ENCODE data around the gene CAMKK1.

The CAMKK1 gene

DNA sequence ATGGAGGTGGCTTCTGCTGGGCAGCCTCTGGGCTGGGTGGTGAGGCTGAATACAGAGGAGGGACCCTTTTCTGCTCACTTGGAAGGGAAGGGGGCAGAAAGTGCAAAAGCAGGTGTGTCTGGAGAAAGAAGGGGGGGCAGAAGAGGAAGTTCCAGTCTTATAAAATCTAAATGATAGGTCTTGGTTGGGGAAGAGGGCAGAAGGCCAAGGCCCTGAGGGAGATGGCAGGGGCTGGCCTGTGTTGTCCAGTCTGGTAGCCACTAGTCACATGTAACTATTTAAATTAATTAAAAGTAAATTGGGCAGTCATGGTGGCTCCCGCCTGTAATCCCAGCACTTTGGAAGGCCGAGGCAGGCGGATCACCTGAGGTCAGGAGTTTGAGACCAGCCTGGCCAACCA lies 2.5 kb upstream of the CAMKK1 start:
- no peak for DNase-seq

GRCh38 chr17:3894911-3895343 lies 2.1 kb upstream of the CAMKK1 start:
- peak; percentile 56 for DNase-seq

DNA sequence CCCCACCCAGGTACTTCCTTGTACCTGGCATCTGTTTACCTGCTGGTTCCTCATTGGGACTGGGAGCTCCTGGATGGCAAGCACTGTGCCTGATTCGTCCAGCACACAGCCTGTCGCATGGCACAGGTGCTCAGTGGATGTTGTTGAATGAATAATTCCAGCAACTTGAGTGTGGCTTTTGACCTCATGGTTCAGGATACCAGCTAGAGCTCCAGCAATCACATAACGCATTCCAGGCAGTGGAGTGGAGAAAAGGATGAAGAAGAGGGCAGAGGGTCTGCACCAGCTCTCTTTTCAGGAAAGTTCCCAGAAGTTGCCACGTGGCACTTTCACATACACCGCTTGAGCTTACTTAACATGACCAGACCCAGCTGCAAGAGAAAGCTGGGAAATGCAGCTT lies 1.3 kb upstream of the CAMKK1 start:
- no peak for DNase-seq

DNA sequence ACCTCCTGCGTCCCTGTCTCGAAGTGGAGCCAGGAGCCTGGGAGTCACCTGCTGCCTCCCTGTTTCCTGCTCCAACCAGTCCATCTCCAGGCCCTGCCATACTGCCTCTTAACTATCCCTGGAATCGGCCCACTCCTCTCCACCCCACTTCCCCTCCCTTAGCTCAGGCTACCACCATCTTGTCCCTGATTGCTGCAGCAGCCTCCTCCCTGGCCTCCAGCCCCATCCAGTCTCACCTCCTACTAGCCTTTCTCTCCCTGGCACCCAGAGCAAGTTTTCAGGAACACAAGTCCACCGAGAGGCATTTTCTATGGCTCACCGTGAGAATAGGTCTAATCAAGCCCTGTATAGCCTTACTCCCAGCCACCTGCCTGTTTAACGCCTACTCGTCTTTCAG lies 865 bp upstream of the CAMKK1 start:
- no peak for DNase-seq

DNA sequence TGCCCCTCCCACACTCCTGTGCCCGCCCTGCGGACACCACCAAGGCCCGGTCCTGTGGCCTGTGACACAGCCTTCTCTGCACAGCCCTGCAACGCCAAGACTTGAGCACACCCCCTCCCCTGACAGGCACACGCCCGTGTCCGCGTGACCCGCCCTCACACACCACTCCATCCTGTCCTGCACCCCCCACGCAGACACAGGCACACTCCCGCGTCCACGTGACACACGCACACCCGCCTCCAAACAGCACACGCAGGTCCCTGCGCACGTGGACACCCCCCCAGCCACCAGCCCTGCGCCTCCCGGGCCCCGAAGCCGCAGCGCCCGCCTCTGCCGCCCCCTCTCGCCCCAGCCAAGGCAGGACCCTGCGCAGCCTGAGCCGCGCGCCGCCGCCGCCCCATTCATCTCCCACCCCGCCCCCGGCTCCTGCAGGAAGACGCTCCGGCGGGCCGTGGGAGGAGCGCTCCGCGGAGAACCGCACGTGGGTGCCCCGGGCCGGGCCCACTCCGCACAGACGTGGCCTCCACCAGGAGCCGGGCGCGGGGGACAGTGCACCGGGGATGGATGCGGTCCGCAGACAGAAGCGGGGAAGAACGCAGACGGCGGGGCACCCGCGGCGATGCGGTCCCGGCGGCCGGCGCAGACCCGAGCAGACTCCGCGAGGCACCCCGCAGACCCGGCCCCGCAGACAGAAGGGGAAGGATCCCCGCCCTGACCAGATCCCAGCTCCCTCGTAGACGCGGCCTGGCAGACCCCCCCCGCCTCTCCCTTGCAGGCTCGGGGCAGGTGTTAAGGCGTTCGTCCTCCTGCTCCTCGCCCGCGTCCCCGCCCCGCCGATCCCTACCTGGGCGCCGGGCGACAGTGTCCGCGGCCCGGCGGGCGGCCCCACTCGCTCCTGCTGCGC lies 506 bp downstream of the CAMKK1 start:
- peak; percentile 67 for DNase-seq

- DNase-seq = peak; percentile 40
Observed at GRCh38 chr17:3891626-3892094, 1.2 kb downstream of the CAMKK1 start.

- no peak for DNase-seq
Observed at GRCh38 chr17:3890878-3891219, 2.0 kb downstream of the CAMKK1 start.

DNA sequence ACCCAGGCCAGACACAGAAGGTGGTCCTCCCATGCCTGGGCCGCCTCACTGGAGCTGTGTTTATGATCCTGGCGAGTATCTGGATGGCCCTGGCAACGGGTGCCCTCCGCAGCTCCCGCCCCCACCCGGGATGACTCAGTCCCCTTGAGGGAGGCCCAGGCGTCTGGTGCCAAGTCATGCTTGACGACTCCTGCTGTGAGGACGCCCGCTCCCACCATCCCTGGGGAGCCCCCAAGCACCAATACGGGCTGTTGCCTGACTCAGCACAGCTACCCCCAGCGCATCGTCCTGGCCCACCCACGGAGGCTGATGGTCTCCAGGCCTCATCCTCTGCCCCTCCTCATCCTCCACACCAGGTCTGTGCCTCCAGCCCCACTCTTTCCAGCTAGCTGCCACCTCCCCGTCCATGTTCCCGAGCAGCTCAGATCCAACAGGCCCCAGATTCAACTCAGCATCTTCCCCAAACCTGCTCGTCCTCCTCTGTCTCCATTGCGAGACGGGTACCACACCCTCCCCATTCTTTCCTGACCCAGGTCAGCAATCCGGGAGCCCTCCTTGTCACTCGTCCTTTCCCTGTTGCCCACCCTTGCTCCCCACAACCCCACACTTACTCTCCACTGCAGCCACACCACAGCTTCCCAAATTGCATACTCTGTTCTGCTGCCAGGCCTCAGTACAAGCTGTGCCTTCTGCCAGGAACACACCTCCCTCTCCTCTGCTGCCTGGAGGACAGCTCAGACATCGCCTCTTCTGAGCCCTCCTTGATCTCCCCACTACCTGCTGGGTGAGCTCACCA lies 2.6 kb downstream of the CAMKK1 start:
- DNase-seq = peak; percentile 94

DNA sequence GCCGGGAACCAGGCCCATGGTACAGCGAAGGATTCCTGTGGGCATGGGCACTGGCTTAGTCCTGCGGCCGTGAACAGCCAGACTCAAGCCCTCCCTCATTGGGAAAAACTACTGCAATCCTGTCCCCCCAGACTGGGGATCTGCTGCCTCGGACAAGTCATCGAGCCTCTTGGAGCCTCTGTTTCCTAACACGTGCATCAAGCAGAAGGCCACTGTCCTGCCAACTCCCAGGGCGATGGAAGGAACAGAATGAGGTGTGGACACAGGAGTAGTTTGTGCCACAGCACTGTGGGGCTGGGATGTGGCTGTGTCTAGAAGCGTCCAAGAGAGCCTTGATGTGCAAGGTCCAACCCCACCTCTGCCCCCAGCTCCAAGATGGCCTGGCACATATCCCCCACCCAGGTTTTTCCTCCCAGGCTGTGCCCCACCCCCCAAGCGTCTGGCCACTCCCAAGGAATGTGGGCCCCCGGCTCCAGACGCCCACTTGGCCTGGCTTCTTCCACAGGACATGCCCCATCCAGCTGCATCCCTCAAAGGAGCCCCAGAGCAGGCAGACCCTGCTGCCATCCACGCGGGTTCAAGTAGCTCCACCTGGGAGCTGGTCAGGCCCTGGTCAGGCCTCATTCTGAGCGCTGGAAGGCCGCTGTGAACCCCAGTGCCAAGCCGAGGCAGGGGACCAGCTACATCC lies 3.4 kb downstream of the CAMKK1 start:
- no peak for DNase-seq

DNA sequence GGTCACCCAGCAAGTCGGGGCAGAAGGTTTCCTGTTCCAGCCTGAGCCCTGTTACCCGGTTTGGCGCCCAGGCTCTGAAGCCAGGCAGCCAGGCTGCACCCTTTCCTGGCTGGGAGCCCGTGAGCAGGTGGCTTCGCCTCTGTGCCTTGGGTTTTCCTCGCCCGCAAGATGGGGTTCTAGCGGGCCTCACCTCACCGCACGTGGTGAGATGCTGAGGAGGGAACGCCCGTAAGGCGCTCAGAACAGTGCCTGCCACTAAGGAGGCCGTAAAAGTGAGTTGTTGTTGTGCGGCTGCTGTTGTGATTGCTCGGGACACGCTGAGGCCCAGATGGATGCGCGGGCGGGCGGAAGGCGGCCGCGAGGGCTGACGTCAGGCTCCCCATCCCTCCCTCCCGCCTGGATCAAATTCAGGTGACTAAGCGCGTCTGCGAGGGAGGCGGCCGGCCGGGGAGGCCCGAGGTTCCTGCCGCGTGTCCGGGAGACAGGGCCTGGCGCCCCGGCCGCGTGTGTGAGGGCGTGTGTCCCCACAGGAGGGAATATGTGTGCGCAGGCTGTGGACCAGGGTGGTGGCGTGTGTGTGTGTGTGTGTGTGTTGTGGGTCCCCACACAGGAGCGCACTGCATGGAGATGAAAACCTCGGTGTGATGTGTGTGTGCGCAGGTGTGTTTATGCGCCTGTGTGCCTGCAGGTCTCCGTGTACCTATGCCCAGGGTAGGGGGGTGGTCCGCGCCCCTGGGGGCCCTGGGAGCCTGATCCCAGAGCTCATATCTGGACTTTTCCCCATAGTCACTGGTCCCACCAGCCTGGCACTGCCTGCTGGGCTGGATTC lies 4.3 kb downstream of the CAMKK1 start:
- peak; percentile 88 for DNase-seq

DNA sequence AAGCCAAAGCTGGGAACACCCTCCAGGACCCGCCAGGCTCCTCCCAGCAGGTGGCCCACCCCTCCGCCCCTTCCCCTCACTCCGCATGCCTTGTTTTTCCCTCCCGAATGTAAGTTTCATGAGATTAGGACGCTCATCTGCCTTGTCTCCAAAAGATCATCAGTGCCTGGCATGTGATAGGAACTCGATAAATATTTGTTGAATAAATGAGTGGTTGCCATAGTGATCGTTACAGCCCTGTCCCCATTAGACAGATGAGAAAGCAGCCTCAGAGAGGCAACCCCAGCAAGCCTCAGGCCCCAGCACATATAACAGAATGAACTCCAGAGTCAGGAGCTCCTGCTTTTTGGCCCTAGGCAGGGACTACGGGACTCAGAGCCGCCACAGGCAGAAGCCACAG lies 5.0 kb downstream of the CAMKK1 start:
- DNase-seq = no peak

GRCh38 chr17:3887394-3887793 lies 5.5 kb downstream of the CAMKK1 start:
- no peak for DNase-seq

DNA sequence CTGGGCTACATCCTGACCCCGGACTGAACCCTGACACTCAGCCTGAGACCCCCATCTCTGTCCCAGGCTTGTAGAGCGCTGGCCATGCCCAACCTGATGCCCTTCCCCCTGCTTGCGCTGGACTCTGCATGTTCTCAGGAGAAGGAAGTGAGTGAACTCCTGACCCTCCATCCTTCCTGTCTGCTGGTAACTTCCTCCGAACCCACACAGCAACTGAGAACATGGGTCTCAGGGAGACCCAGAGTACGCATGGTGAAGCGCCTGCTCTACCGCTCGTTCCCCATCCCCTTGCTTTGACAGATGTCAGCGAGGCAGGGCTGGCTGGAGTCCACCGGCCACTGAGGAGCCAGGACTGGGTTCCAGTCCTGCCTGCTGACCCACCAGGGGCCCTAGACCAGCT lies 6.1 kb downstream of the CAMKK1 start:
- DNase-seq = no peak

DNA sequence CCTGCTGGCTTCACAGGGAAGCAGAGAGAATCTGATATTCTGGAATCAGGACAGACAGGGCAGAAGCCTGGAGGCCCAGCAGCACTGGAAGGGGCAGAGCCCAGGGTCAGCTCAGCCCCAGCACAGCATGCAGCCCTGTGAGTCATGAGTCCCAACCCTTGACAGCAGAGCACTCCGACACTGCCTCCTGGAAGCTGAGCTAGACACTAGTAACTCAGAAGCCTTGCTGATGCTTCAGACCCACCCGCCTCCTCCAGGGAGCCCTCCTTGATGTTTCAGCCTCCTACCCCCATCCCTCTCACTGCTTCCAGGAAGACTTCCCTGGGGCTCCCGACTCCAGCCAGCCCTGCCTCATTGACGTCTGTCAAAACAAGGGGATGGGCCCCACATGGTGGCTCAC lies 6.9 kb downstream of the CAMKK1 start:
- peak; percentile 88 for DNase-seq

- DNase-seq = no peak
Observed at GRCh38 chr17:3885271-3885670, 7.6 kb downstream of the CAMKK1 start.

DNA sequence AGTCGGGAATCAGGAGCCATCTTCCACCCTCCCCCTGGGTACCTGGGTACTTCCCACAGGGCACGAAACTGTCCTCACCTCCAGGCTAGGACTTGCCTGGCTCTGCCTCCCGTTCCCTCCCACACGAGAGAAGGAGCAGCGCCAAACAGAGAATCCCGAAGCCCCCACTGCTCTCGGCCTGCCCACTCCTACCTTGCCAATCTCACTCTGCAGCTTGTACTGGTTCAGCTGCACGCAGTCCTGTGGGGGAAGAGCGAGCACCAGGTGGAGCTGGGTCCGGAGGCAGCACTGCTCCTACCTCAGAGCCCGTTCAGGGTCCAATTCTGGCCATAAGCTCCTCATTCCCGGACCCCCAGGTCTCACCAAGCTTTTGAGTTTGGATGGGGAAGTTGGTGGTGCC lies 8.7 kb downstream of the CAMKK1 start:
- DNase-seq = no peak

DNA sequence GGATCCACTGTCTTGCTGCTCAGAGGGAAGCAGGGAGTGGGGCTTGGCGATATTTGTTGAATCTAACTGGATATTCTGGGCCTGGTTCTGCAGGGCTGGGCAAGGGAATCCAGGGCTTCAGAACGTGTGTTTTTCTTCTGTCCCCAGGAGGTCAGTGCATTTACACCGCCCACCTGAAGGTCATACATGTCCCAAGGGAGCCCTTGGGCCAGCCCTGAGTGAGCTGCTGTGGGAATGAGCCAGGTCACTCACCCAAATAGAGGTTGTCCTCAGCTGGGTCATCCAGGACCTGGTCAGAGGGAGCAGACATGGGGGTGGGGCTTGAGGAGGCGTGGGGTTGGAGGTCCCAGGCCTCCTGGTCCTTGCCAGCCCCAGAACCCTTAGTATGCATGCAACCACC lies 10.6 kb downstream of the CAMKK1 start:
- no peak for DNase-seq

- no peak for DNase-seq
Observed at GRCh38 chr17:3880983-3881382, 11.9 kb downstream of the CAMKK1 start.

DNA sequence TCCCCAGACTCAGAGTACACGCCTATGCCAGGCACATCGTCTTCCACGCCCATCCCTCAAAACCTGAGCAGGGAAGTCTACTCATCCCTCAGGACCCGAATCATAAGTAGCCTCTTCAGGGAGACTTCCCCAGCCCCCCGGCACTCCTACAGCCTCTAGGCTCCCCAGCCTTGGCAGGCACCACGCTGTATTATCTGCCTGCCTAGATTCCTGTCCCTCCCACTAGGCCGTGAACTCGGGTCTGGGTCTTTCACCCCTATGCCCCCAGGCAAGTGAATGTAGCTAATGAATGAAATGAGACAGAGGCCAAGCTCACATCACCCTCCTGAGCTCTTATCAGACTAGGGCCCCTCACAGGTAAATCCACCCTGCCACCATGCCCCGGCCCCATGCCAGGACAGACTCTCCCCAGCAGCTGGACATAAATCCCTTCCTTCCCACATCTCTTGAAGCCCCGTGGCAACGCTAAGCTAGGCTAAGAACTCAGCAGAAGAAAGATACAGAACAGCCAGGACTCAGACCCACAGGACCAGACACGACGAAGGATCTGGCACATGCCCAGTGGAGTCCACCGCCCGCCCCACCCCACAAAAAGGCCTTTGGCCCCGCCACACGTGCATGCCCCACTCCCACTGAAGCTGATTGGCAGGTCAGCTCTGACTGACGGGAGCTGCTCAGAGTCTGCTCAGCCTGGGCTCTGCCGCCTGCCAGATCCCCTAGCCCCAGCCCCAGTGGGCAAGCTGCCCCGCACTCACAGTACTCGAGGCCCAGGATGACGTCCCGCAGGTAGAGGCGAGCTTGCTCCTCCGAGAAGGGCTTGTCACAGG lies 13.0 kb downstream of the CAMKK1 start:
- DNase-seq = no peak

DNA sequence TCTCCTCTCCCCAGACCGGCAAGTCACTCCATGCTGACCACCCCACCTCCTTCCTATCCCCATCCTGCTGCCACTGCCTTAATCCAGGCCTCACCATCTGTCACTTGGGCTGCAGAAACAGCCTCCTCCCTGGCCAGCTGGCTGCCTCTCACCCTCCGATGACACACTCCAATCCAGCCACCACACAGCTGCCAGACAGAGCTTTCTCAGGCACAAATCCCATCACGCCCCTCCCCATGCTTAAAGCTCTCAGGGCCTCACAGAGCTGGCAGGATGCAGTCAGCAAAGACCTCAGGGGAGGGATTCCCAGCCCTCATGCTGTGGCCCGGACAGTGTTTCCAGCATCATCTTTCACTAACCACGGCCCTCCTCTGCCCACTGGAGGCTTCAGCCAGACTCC lies 13.7 kb downstream of the CAMKK1 start:
- DNase-seq = peak; percentile 81

DNA sequence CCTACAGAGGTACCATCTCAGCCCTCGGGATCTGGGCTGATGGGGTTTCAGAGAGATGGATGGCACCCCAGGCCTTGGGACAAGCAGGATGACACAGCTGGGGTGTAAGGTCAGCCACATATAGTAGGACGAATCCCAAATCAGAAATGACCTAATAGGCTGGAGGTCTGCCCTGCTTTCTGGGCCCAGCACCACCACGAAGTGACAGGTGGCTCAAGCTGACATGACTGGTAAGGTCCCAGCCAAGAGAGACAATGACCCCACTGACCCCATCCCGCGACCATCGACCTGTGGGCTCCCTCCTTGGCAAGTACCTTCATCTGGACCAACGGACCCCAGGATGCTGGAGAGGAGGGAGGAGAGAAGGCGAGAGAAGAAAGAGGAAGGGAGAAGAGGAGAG lies 15.6 kb downstream of the CAMKK1 start:
- no peak for DNase-seq

Measured in fibroblast of skin of back (primary cell).